ENCODE results near the gene NINL.
A peak's percentile ranks its signal among the peaks of the same experiment; 100 is the strongest.

The NINL gene

GRCh38 chr20:25623736-25624499, 38.6 kb upstream of the NINL start, which contains the start of gene NANP:
NANP (minus strand) TSS chr20:25624014; CDS start chr20:25623948, 66 bp downstream.
- peak; percentile 99 for DNase-seq (ENCODE audit: low read depth, low spot score)

DNA sequence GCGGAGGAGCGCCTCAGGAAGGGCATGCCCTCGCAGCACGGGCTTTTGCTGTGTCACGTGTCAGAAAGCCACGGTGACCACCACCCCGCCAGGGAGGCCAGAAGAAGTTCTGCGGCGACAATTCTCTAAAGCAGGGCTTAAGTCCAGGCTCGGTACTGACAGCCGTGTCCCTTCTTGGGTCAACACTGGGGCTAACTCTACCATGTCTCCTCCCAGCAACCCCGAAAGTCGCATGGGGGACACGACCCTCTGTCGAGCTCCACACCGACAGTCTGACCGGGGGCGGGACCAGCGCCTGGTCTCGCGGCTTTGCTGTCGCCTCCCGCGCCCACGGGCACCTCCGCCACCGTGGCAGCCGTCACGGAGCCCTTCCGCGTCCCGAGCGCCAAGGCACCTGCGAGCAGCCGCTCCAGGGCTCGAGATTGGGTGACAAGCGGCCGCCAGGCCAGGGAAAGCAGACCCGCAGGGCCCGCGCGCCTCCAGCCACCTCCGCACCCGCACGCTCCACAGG, 37.9 kb upstream of the NINL start:
- peak; percentile 28 for DNase-seq (ENCODE audit: low read depth, low spot score)
- in situ Hi-C loops (cut with HindIII; ENCODE audit: low sequenced_read_pairs), result no loop called here
- TF ChIP-seq CTCF (IDR thresholded peaks at IDR 0.05; ENCODE audit: low read depth, low read length), result no peak
- H3K4me3 ChIP-seq (ENCODE audit: low read depth, low read length), result peak overlapping the region; percentile 75

More at GRCh38 chr20:25623736-25624499, 38.6 kb upstream of the NINL start, which contains the start of gene NANP:
- no peak for TF ChIP-seq CTCF (IDR thresholded peaks at IDR 0.05; ENCODE audit: low read depth, low read length)
- H3K4me3 ChIP-seq (ENCODE audit: low read depth, low read length), result peak within 1 kb of the TSS; percentile 75
- in situ Hi-C loops (cut with HindIII; ENCODE audit: low sequenced_read_pairs), result no loop called here

- no peak for TF ChIP-seq CTCF (IDR thresholded peaks at IDR 0.05; ENCODE audit: low read depth, low read length)
- in situ Hi-C loops (cut with HindIII; ENCODE audit: low sequenced_read_pairs), result no loop called here
- H3K4me3 ChIP-seq (ENCODE audit: low read depth, low read length), result peak overlapping the region; percentile 75
- DNase-seq (ENCODE audit: low read depth, low spot score), result peak; percentile 17
These were observed 37.3 kb upstream of the NINL start for GRCh38 chr20:25622450-25623224.

DNA sequence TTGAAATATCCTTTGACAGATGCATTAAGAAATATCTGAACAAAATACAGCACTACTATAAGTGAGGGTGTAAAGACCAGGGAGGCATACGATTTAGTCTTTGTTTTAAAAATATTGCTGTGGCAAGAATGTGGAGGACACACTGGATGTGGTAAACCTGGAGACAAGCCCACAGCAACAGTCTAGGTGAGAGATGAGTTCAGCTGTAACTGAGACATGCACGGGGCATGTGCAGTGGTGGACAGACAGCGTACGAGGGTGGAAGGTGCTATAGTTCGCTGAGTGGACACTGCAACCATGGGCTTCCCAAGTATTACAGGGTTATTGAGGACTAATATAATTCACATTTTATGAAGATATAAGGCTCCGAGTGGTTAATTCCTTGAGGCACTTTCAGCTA, 36.7 kb upstream of the NINL start:
- TF ChIP-seq CTCF (IDR thresholded peaks at IDR 0.05; ENCODE audit: low read depth, low read length), result no peak
- no peak overlapping the region for H3K4me3 ChIP-seq (ENCODE audit: low read depth, low read length)
- no peak for DNase-seq (ENCODE audit: low read depth, low spot score)
- in situ Hi-C loops (cut with HindIII; ENCODE audit: low sequenced_read_pairs), result no loop called here

DNA sequence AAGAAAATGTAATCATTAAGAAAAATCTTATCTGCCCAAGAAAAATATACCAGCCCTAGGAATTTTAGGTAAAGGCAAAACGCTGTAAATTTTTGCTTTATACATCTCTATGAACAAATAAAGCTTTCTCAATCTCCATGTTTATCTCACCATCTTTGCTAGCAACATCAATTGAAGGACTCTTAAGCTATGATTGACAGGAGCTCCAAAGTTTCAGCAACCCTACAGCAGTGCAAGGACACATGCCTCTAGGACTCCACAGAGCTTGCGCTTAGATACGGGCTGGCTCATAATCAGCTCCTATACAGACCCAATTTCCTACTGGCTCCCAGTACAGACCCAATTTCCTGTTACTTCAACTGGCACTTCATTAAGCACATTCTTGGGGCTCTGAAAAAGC, 34.2 kb upstream of the NINL start:
- in situ Hi-C loops (cut with HindIII; ENCODE audit: low sequenced_read_pairs), result no loop called here
- no peak overlapping the region for H3K4me3 ChIP-seq (ENCODE audit: low read depth, low read length)
- no peak for DNase-seq (ENCODE audit: low read depth, low spot score)
- no peak for TF ChIP-seq CTCF (IDR thresholded peaks at IDR 0.05; ENCODE audit: low read depth, low read length)

- DNase-seq (ENCODE audit: low read depth, low spot score), result no peak
- no peak for TF ChIP-seq CTCF (IDR thresholded peaks at IDR 0.05; ENCODE audit: low read depth, low read length)
- no peak overlapping the region for H3K4me3 ChIP-seq (ENCODE audit: low read depth, low read length)
- in situ Hi-C loops (cut with HindIII; ENCODE audit: low sequenced_read_pairs), result no loop called here
These were observed 23.4 kb upstream of the NINL start for GRCh38 chr20:25608774-25609173.
